ENCODE data around the gene SPRING1. TPM values are rescaled to one million over a fixed set of nuclear protein-coding genes. Genes with fewer than 3 reads are reported as not detected.

Gene SPRING1
- total and polyA plus RNA-seq, 11 donors = 8.2 to 24.4 (median 14.0) TPM

Other genes with a start within 250 kb of the SPRING1 start
- gene MAP1LC3B2, start 178.7 kb downstream of the SPRING1 start, total RNA-seq = 1 to 10 TPM in 8 of 9 donors, under 1 TPM in 1; 0.91 to 4.8 (median 2.3) TPM
- gene MAP1LC3B2, start 178.7 kb downstream of the SPRING1 start, polyA plus RNA-seq = 1 to 10 TPM in 1 of 2 donors, under 1 TPM in 1; 0.91 to 5.4 TPM
- 1 to 10 TPM in 6 of 9 donors, under 1 TPM in 3; 0.58 to 2.4 (median 1.7) TPM for gene RNFT2, start 246 bp upstream of the SPRING1 start, total RNA-seq
- under 1 TPM; 0.68 to 0.72 TPM for gene RNFT2, start 246 bp upstream of the SPRING1 start, polyA plus RNA-seq
- gene HRK, start 143.4 kb upstream of the SPRING1 start, total RNA-seq = 1 to 10 TPM in 1 of 9 donors, under 1 TPM in 6, not detected in 2; 0.12 to 1.3 (median 0.19) TPM
- gene HRK, start 143.4 kb upstream of the SPRING1 start, polyA plus RNA-seq = under 1 TPM; 0.03 to 0.19 TPM
- 1 to 10 TPM; 5.4 to 9.7 (median 7.1) TPM for gene FBXW8, start 172.9 kb upstream of the SPRING1 start, total RNA-seq
- gene FBXW8, start 172.9 kb upstream of the SPRING1 start, polyA plus RNA-seq = 1 to 10 TPM; 2.4 to 5.2 TPM